Caco-2 (cell line): ENCODE results near the gene KIFC3. TPM values are rescaled to one million over a fixed set of nuclear protein-coding genes. Genes with fewer than 3 reads are reported as not detected.

Experiments
- BruUV-seq: library from RNA; stranded (reverse); fragments of 400-500 nt; replicated peaks from 2 replicates; lab custom pipeline; 2021; lab: Mats Ljungman, UMichigan
- CTCF ChIA-PET: fragments of 300-600 bp; sonication (Branson Sonifier 250); formaldehyde crosslinking; loops from one replicate; lab custom pipeline; 2022; ENCODE audit warnings: antibody characterized with exemption; lab: Charles Lee
- POLR2A ChIA-PET: fragments of 300-600 bp; sonication (Branson Sonifier 250); formaldehyde crosslinking; loops from one replicate; lab custom pipeline; 2022; ENCODE audit warnings: antibody characterized with exemption; lab: Charles Lee
- DNase-seq, 2 experiments: peaks; one replicate each; pipeline versions ENCODE4 v3.0.0 to v3.0.0-alpha.2; 2020 to 2022
- H3K27me3 ChIP-seq: replicated peaks from 2 replicates; pipeline ENCODE4 v1.6.0; 2011; ENCODE audit warnings: low read length; ENCODE audit not compliant: control insufficient read depth, insufficient read depth
- H3K36me3 ChIP-seq: 2 replicates; pipeline ENCODE4 v1.5.1; 2011; ENCODE audit warnings: low read length; ENCODE audit not compliant: control insufficient read depth, insufficient read depth
- H3K4me1 ChIP-seq: fragments of 250-450 bp; sonication (Bioruptor Pico); 2 replicates; pipeline ENCODE4 v1.5.1; 2020; ENCODE audit warnings: mild to moderate bottlenecking
- H3K4me3 ChIP-seq: 2 replicates; pipeline ENCODE4 v1.5.1; 2011; ENCODE audit warnings: low read depth, mild to moderate bottlenecking, control low read depth, low read length
- H3K9me3 ChIP-seq: fragments of 250-450 bp; sonication (Bioruptor Pico); 2 replicates; pipeline ENCODE4 v1.5.1; 2020; ENCODE audit warnings: mild to moderate bottlenecking, moderate library complexity
- H3K27ac Mint-ChIP-seq: one replicate; pipeline ENCODE4 v1.8.0; 2022; ENCODE audit warnings: mixed read lengths; ENCODE audit not compliant: unreplicated experiment
- H3K27me3 Mint-ChIP-seq: one replicate; pipeline ENCODE4 v1.8.0; 2022; ENCODE audit warnings: mixed read lengths; ENCODE audit not compliant: insufficient read depth, unreplicated experiment
- H3K36me3 Mint-ChIP-seq: one replicate; pipeline ENCODE4 v1.8.0; 2022; ENCODE audit warnings: mild to moderate bottlenecking, mixed read lengths; ENCODE audit not compliant: insufficient read depth, unreplicated experiment
- H3K4me1 Mint-ChIP-seq: one replicate; pipeline ENCODE4 v1.8.0; 2022; ENCODE audit warnings: low read depth, mixed read lengths; ENCODE audit not compliant: unreplicated experiment
- H3K4me3 Mint-ChIP-seq: one replicate; pipeline ENCODE4 v1.8.0; 2022; ENCODE audit warnings: mild to moderate bottlenecking, moderate library complexity, mixed read lengths; ENCODE audit not compliant: unreplicated experiment
- H3K9me3 Mint-ChIP-seq: one replicate; pipeline ENCODE4 v1.8.0; 2022; ENCODE audit warnings: mixed read lengths; ENCODE audit not compliant: unreplicated experiment
- intact Hi-C: fragments of 100-400 bp; cut with micrococcal nuclease; formaldehyde crosslinking; loops from one replicate; pipeline ENCODE4 v1.10.0; 2022; ENCODE audit not compliant: unreplicated experiment
- total RNA-seq: library from RNA; stranded (reverse); gene quantifications from 2 replicates; pipeline ENCODE4 v1.2.3, GENCODE V29; 2022
- TF ChIP-seq, protein P1 (sequence below), 2 experiments: fragments of 200-600 bp in 1 of 2; IDR thresholded peaks; 1 replicate in 1 of 2; 2 replicates in 1 of 2; pipeline versions ENCODE4 v1.5.1 to v1.8.0; 2011 to 2022; ENCODE audit warnings: antibody characterized with exemption in 1 of 2, control low read depth in 1 of 2, inconsistent platforms in 1 of 2, low read depth in 1 of 2, low read length in 1 of 2, mild to moderate bottlenecking in 1 of 2, moderate library complexity in 1 of 2; ENCODE audit not compliant: insufficient read depth in 1 of 2, severe bottlenecking in 1 of 2, unreplicated experiment in 1 of 2

The KIFC3 gene
- total RNA-seq, 1 experiment from 2014 or later: 103 TPM

DNA sequence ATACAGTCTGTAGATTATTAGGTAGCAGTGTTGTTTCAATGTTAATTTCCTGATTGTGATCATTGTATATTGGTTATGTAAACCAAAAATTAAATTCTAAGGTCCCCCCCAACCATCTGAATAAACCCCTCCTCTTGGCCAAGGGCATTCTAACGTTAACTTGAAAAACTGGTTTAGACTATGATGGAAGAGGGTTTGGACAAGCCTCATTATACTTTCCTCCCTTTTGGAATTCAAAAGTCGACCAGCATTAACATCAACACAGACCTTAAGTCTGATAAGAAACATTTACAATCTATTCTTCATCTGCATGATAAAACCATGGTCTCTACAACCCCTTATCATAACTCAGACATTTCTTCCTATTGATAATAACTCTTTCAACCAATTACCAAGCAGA lies 20.6 kb upstream of the KIFC3 start:
- intact Hi-C loops: no loop called here
- Histone ChIP-seq H3K4me3 (no peak overlapping the region), H3K27me3 (no peaks in the 10 kb centered on the region), H3K36me3 (no peaks in the 10 kb centered on the region), H3K4me1 (peaks cover 87% of the 10 kb centered on the region), H3K9me3 (no peaks in the 10 kb centered on the region)
- Mint-ChIP-seq H3K36me3 (peaks cover 13% of the 10 kb centered on the region), H3K27me3 (no peaks in the 10 kb centered on the region), H3K4me1 (peaks cover 80% of the 10 kb centered on the region), H3K27ac (peak overlapping the region; percentile 86), H3K4me3 (peak overlapping the region; percentile 10), H3K9me3 (no peaks in the 10 kb centered on the region)
- ChIA-PET POLR2A (interaction anchor here (1.0 kb wide), 1 partner anchor 122 kb away, joined by 3 read pairs; no protein-coding TSS in a partner anchor), CTCF (interaction anchor here (0.8 to 2.5 kb wide), 2 partner anchors 14 to 40 kb away, joined by 4 to 15 read pairs; no protein-coding TSS in a partner anchor)
- TF ChIP-seq, protein P1, sequence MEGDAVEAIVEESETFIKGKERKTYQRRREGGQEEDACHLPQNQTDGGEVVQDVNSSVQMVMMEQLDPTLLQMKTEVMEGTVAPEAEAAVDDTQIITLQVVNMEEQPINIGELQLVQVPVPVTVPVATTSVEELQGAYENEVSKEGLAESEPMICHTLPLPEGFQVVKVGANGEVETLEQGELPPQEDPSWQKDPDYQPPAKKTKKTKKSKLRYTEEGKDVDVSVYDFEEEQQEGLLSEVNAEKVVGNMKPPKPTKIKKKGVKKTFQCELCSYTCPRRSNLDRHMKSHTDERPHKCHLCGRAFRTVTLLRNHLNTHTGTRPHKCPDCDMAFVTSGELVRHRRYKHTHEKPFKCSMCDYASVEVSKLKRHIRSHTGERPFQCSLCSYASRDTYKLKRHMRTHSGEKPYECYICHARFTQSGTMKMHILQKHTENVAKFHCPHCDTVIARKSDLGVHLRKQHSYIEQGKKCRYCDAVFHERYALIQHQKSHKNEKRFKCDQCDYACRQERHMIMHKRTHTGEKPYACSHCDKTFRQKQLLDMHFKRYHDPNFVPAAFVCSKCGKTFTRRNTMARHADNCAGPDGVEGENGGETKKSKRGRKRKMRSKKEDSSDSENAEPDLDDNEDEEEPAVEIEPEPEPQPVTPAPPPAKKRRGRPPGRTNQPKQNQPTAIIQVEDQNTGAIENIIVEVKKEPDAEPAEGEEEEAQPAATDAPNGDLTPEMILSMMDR (IDR thresholded peaks at IDR 0.05; ENCODE audit: insufficient read depth in 1 of 2, low read depth in 1 of 2, low read length in 1 of 2, severe bottlenecking in 1 of 2, unreplicated experiment in 1 of 2): no peak
- DNase-seq: no peak
- BruUV-seq: no TSS peak

DNA sequence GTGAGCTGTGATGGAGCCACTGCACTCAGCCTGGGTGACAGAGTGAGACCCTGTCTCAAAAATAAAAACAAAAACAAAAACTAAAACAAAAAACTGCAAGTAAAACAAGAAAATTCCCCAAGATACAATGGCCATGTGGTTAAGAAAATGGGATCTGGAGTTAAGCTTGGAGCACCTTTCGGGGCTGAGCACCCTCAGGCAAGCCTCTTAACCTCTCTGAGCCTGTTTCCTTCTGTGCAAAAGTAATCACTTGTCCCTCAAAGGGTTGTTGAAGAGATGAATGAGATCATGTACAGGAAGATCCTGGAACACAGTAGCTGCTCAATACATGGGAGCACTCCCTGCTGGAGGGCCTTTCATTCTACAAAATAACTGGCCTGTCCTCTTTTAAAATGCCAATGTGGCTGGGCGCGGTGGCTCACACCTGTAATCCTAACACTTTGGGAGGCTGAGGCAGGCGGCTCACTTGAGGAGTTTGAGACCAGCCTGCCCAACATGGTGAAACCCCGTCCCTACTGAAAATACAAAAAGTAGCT lies 19.8 kb upstream of the KIFC3 start:
- intact Hi-C loops: no loop called here
- H3K9me3 Mint-ChIP-seq: no peaks in the 10 kb centered on the region
- H3K27me3 Mint-ChIP-seq: no peaks in the 10 kb centered on the region
- ChIA-PET POLR2A (interaction anchor here (0.6 to 1.3 kb wide), 5 partner anchors 12 to 203 kb away, joined by 3 to 8 read pairs (median 5); no protein-coding TSS in a partner anchor), CTCF (interaction anchor here (0.8 to 2.5 kb wide), 6 partner anchors 12 to 41 kb away, joined by 3 to 15 read pairs (median 4); no protein-coding TSS in a partner anchor)
- H3K4me1 Mint-ChIP-seq: peaks cover 80% of the 10 kb centered on the region
- no peaks in the 10 kb centered on the region for H3K36me3 ChIP-seq
- no TSS peak for BruUV-seq
- H3K4me3 Mint-ChIP-seq: peak overlapping the region; percentile 40
- TF ChIP-seq, protein P1 (IDR thresholded peaks at IDR 0.05; ENCODE audit: insufficient read depth in 1 of 2, low read depth in 1 of 2, low read length in 1 of 2, severe bottlenecking in 1 of 2, unreplicated experiment in 1 of 2): no peak
- peak overlapping the region; percentile 93 for H3K27ac Mint-ChIP-seq
- H3K4me3 ChIP-seq: no peak overlapping the region
- H3K4me1 ChIP-seq: peaks cover 88% of the 10 kb centered on the region
- H3K36me3 Mint-ChIP-seq: peaks cover 13% of the 10 kb centered on the region
- no peaks in the 10 kb centered on the region for H3K27me3 ChIP-seq
- H3K9me3 ChIP-seq: no peaks in the 10 kb centered on the region
- no peak for DNase-seq

DNA sequence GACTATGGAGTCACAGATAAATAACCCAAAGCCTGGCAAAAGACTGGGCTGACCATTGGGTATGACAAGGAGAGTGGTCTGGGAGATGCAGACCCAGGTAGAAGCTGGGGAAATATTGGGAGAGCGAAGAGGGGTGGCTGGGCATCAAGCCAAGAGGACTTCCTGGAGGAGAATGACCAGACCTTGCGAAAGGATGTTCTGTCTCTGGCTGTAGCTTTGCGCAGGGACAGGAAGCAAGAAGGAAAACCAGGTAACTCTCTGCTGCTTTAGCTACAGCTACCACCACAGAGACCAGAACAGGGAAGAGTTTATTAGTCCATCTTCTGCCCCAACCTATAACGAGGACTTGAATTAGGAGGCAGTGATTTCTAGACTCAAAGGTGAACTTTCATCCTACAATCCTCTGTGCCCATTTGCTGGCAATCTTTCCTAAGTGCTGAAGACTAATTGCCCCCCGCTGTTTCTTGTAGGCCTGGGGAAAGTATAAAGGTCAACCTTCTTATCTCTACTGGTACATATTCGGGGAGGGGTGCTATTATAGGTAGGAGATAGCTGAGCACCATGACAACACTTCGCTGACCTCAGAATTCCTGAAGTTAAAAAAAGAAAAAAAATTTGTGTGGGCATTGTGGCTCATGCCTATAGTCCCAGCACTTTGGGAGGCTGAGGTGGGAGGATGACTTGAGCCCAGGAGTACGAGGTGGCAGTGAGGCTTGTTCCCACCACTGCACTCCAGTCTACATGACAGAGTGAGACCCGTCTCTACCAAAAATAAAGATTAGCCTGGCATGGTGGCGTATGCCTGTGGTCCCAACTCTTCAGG lies 19.1 kb upstream of the KIFC3 start:
- Mint-ChIP-seq H3K9me3 (no peaks in the 10 kb centered on the region), H3K4me1 (peaks cover 80% of the 10 kb centered on the region), H3K27me3 (no peaks in the 10 kb centered on the region), H3K27ac (peak overlapping the region; percentile 93), H3K36me3 (peaks cover 13% of the 10 kb centered on the region), H3K4me3 (peak overlapping the region; percentile 40)
- H3K4me1 ChIP-seq: peaks cover 88% of the 10 kb centered on the region
- H3K9me3 ChIP-seq: no peaks in the 10 kb centered on the region
- no peaks in the 10 kb centered on the region for H3K36me3 ChIP-seq
- TSS peak; percentile 60 for BruUV-seq
- TF ChIP-seq, protein P1 (IDR thresholded peaks at IDR 0.05; ENCODE audit: insufficient read depth in 1 of 2, low read depth in 1 of 2, low read length in 1 of 2, severe bottlenecking in 1 of 2, unreplicated experiment in 1 of 2): no peak
- intact Hi-C loops: loop anchor here (1.0 to 2.0 kb wide), 6 partner anchors 9 to 73 kb away; no protein-coding TSS in a partner anchor
- DNase-seq: peak; percentile 86 to 88
- no peak overlapping the region for H3K4me3 ChIP-seq
- ChIA-PET POLR2A (interaction anchor here (0.6 to 1.3 kb wide), 6 partner anchors 11 to 204 kb away, joined by 3 to 8 read pairs (median 4); no protein-coding TSS in a partner anchor), CTCF (interaction anchor here (1.0 to 2.5 kb wide), 7 partner anchors 11 to 42 kb away, joined by 3 to 15 read pairs (median 4); no protein-coding TSS in a partner anchor)
- no peaks in the 10 kb centered on the region for H3K27me3 ChIP-seq
